ENCODE results near the gene PHF14.
"Not testable (repeated sequence)": the region's sequence is repeated elsewhere in the genome, so short reads cannot be mapped to it uniquely, and the experiment has no call there.

The PHF14 gene

DNA sequence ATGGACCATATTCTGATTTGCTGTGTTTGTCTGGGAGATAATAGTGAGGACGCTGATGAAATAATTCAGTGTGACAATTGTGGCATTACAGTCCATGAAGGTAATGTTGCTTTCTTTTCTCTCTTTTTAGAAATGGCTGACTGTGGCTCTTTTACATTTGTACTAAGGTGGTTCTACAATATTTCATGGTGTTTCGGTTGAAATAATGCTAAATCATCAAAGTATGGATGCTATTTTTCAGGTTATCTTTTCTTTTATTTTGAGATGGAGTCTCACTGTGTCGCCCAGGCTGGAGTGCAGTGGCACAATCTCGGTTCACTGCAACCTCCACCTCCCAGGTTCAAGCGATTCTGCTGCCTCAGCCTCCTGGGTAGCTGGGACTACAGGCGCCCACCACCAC is 17.1 kb downstream of the PHF14 start:
- DNase-seq = not testable (repeated sequence)

DNA sequence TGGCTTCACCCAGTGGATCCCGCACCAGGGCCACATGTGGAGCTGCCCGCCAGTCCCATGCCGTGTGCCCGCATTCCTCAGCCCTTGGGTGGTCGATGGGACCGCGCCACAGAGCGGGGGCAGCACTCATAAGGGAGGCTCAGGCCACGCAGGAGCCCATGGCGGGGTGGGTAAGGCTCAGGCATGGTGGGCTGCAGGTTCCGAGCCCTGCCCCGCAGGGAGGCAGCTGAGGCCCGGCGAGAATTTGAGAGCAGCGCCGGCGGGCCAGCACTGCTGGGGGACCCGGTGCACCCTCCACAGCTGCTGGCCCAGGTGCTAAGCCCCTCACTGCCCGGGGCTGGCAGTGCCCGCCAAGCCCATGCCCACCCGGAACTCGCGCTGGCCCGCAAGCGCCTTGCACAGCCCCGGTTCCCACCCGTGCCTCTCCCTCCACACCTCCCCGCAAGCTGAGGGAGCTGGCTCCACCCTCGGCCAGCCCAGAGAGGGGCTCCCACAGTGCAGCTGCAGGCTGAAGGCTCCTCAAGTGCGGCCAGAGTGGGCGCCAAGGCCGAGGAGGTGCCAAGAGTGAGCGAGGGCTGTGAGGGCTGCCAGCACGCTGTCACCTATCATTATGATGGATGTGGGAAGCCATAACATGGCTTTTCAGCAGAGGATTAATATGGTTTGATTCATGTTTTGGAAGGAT is 22.0 kb downstream of the PHF14 start:
- DNase-seq = not testable (repeated sequence)

- no peak for DNase-seq
These were observed 25.5 kb downstream of the PHF14 start for GRCh38 chr7:10998996-10999757.

DNA sequence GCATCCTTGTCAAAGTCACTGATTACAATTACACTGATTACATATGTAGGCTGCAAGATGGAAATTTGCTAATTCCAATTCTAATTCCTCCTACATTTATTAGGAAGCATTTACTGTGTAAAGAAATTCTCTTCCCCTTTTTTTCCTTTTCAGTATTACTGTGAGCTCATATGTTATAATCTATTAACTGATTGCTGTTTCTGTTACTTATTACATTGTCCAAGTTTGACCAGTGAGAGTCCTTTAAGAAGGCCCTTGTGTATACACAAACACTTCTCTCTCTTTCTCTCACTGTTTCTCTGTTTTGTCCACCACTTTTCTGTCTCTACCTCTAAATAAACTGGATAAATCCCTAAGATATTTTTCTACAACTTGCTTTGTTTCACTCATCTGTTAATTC is 31.5 kb downstream of the PHF14 start:
- DNase-seq = no peak

GRCh38 chr7:11006291-11006690 is 32.6 kb downstream of the PHF14 start:
- no peak for DNase-seq

DNA sequence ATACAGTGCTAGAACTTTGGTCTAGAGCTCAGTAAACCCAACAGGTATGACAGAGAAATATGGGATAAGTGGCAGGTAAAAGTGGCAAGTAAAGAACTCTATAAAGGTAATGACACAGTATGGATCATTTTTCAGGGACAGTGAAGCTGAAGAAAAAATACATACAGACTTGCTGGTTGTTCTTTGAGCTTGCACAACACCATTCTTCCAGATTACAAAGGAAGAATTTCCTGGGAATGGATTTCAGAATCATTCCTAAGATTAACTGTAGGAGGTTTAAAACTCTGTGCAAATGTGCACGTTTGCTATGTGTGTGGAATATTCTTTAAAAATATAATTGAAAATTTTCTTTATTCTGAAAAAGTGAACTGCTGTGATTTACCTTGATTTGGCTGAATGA is 36.0 kb downstream of the PHF14 start:
- no peak for DNase-seq

DNA sequence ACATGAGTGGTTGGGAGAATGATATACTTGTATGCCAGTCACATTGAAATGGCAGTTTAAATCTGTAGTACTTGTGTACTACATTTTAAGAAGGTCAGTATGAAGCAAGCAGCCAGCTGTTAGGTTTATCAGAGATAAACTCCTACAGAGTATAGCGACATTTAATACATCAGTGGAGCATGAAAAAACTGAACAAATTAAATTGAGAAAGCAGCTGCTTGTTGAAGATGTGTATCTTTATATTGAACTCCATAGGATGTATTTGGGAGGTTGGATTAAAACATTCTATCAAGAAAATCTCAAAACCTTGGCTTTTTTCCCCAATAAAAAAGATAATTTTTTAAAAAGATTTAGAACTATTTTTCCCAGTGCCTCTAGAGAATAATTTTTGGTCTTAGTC is 47.8 kb downstream of the PHF14 start:
- no peak for DNase-seq

DNA sequence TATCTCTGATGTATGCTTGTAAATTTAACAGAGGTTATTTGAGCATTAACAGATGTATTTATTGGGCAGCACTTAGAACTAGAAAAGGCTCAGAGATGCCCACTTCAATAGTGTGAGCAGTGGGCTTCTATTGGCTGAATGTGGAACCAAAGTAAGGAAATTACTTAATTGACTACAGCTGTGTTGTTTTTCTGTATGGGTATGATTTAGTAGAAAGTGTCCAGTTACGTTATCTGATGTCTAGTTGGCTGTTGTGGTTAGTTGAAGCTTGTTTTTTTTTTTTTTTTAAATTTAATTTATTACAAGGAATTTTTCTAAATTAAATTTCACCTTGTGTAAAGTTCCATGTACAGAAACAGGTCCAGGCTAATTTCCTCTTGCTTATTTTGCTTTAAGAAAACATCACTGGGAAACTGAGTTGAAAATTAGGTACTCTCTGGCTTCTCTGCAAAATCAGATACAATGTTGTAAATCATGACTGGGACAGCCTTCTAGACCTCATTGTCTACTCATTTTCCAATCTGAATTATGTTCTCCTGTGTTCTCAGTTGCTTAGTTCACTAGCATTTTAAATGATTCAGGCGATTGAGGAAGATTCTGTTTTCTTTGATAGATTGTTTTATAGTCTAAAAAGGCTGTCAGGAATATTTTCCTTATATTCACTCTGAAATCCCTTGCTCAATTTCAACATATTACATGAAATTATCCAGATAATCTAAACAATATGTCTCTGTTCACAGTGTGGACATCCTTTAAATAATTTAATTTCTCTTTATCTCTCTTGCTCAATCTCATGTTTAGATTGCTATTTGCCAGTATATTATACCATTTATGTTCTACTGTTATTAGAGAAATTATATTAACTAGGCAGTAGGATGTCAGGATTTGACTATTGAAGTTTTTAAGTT is 53.0 kb downstream of the PHF14 start:
- DNase-seq = no peak

GRCh38 chr7:11035661-11036060 is 62.0 kb downstream of the PHF14 start:
- no peak for DNase-seq

- no peak for DNase-seq
These were observed 66.3 kb downstream of the PHF14 start for GRCh38 chr7:11039974-11040373.

- DNase-seq = no peak
These were observed 80.4 kb downstream of the PHF14 start for GRCh38 chr7:11054033-11054432.

DNA sequence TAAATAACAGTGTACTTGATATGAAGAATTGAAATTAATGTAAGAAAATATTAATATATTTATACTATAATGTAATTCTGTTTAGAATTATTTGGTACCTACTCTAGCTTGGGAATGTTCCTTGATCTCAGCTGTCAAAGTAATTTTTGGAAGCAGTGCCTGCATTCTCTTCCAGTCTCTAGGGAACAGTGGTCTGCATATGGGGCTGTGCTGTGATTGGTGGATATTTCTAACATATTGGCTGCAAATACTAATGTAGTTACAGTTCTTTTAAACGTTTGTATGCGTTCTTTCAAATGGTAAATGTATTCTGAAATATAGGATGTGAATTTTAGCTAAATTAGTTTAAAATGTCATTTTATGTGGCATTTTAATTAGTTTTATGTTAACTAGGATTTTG is 87.2 kb downstream of the PHF14 start:
- no peak for DNase-seq

- DNase-seq = no peak
These were observed 88.4 kb downstream of the PHF14 start for GRCh38 chr7:11062110-11062509.

- no peak for DNase-seq
These were observed 95.9 kb downstream of the PHF14 start for GRCh38 chr7:11069591-11069990.

DNA sequence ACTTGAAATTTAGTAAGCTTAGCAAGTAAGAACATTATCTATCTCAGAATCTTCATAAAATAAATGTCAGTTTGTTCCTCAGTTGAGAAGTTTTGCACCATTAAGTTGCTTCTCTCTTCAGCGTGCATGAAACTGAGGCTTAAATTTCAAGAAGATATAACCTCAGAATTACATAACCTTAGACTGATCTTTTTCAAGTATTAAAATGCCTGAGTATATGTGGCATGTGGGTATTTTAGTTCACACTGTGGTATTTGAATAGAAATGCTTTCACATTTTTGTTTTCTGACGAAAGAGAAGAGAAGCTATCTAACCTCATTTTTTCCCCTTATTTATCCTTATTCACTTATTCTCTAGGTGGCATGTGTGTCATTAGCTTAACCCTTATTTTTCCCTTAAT is 104.1 kb downstream of the PHF14 start:
- DNase-seq = no peak

GRCh38 chr7:11078247-11078834 is 104.7 kb downstream of the PHF14 start:
- DNase-seq = no peak

DNA sequence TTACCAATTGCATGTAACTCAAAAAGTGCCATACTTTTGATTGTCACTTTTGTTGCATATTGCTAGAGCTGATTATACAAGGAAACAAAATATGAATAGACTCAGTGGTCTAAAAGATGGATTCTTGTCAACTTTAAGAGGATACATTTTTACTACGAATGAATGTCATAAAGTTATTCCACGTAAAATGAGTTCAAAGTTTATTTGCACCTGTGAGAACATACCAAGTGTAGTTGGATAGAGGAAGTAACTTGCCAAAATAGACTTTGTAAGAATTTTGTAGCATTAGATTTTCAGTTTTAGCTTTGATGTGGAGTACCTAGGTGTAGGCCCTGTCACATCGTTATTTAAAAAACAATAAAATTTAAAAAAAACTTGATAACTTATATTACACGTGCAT is 106.2 kb downstream of the PHF14 start:
- no peak for DNase-seq

DNA sequence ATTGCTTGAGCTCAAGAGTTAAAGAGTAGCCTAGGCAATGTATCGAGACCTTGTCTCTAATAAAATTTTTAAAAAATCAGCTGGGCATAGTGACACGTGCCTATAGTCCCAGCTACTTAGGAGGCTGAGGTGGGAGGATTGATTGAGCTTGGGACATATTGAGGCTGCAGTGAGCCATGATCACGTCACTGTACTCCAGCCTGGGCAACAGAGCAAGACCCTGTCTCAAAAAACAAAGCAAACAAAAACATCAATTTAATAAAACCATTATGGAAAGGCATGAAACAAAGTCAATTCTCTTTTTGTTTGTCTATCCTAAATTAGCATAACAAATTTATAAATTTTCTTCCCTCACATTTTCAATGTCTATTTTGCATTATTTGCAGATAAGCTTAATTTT is 108.4 kb downstream of the PHF14 start:
- DNase-seq = no peak

GRCh38 chr7:11082552-11083213 is 109.0 kb downstream of the PHF14 start:
- no peak for DNase-seq

DNA sequence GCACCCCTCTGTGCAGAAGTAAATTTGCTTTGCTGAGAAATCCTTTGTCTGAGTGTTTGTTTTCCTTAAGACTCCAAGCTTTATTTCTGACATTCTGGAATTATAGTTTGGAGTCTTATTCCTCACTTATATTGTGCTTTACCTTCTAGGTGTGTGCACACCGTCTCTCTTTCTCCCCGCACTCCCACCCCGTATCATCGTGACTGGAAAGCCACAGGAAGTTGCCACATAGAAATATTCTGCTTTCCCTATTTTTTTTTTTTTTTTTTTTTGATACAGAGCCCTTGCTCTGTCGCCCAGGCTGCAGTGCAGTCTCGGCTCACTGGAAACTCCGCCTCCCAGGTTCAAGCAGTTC is 109.5 kb downstream of the PHF14 start:
- DNase-seq = no peak

- DNase-seq = no peak
These were observed 130.9 kb downstream of the PHF14 start for GRCh38 chr7:11104578-11104977.

GRCh38 chr7:11109659-11110058 is 136.0 kb downstream of the PHF14 start:
- DNase-seq = no peak

Data from DMS153 (cell line).